GM12878 (cell line): Measurements from ENCODE around the gene DNAAF8. TPM values are rescaled to one million over a fixed set of nuclear protein-coding genes. Genes with fewer than 3 reads are reported as not detected.

Source experiments
- CBX3 ChIP-seq: fragments of 200-600 bp; sonication (generic); IDR thresholded peaks from 2 replicates; pipeline ENCODE4 v1.6.1; 2016; ENCODE audit warnings: low read depth, borderline replicate concordance
- MLLT1 ChIP-seq: fragments of 450-650 bp; IDR thresholded peaks from 2 replicates; pipeline ENCODE4 v1.6.1; 2016; ENCODE audit warnings: mild to moderate bottlenecking
- NKRF ChIP-seq: fragments of 450-650 bp; conservative IDR thresholded peaks from 2 replicates; pipeline ENCODE4 v1.6.1; 2017; ENCODE audit warnings: mild to moderate bottlenecking, moderate library complexity
- POLR2AphosphoS5 ChIP-seq: IDR thresholded peaks from 2 replicates; pipeline ENCODE4 v1.6.1; 2011; ENCODE audit warnings: mild to moderate bottlenecking, low read length, inconsistent platforms
- SMARCA5 ChIP-seq: fragments of 450-650 bp; IDR thresholded peaks from 2 replicates; pipeline ENCODE4 v1.6.1; 2017; ENCODE audit warnings: mild to moderate bottlenecking
- TCF12 ChIP-seq: IDR thresholded peaks from 2 replicates; pipeline ENCODE4 v1.6.1; 2011; ENCODE audit warnings: low read depth, mild to moderate bottlenecking, low read length
- TCF3 ChIP-seq: IDR thresholded peaks from 2 replicates; pipeline ENCODE4 v1.6.1; 2012; ENCODE audit warnings: low read depth, mild to moderate bottlenecking, low read length, borderline replicate concordance; ENCODE audit not compliant: insufficient read depth
- polyA plus RNA-seq, 11 experiments: library from polyadenylated mRNA; depleted of rRNA in 4 of 11; unstranded in 6 of 11; stranded (reverse) in 5 of 11; fragments of >200 nt; fragmentation: Nextera tagmentation in 4 of 11; fragmentation: Illumina TruSeq in 1 of 11; extraction: Ambion mirVana in 4 of 11; extraction: Trizol in 1 of 11; gene quantifications; 1 replicate in 1 of 11; 2 replicates in 10 of 11; pipeline versions ENCODE4 v1.2.1 to v1.2.3, GENCODE V29; 2011 to 2016; ENCODE audit warnings: inconsistent platforms in 2 of 11, missing spikeins in 2 of 11, low read depth in 1 of 11
- total RNA-seq, 4 experiments: library from RNA; depleted of rRNA in 3 of 4; stranded (reverse); fragments of >200 nt in 3 of 4; fragmentation: Illumina TruSeq in 1 of 4; extraction: Trizol in 1 of 4; gene quantifications; 2 replicates each; pipeline versions ENCODE4 v1.2.1 to v1.2.3, GENCODE V29; 2013 to 2021
- TF ChIP-seq, protein P1 (sequence below): fragments of 450-650 bp; IDR thresholded peaks from 2 replicates; pipeline ENCODE4 v1.6.1; 2017; ENCODE audit warnings: borderline replicate concordance

Gene DNAAF8
- total and polyA plus RNA-seq, 10 of the 15 experiments (the other 5 are each of a cell fraction or from before 2014, with no cell fraction given) = 0.01 to 0.78 (median 0.22) TPM; not detected in 2

GRCh38 chr16:4693956-4694641, 40.2 kb upstream of the DNAAF8 start (continued):
- TF ChIP-seq, protein P1, sequence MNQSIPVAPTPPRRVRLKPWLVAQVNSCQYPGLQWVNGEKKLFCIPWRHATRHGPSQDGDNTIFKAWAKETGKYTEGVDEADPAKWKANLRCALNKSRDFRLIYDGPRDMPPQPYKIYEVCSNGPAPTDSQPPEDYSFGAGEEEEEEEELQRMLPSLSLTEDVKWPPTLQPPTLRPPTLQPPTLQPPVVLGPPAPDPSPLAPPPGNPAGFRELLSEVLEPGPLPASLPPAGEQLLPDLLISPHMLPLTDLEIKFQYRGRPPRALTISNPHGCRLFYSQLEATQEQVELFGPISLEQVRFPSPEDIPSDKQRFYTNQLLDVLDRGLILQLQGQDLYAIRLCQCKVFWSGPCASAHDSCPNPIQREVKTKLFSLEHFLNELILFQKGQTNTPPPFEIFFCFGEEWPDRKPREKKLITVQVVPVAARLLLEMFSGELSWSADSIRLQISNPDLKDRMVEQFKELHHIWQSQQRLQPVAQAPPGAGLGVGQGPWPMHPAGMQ = no peak
- no peak for TF ChIP-seq MLLT1
- TF ChIP-seq NKRF = peak; percentile 47; the same call in 1 of the 2 replicates
- TF ChIP-seq SMARCA5 = no peak
- TF ChIP-seq POLR2AphosphoS5 = no peak
- TF ChIP-seq CBX3 = no peak
- TF ChIP-seq TCF3 = 0 out of 2 replicates have a peak, but pooled peaks have one; percentile 66
- peak; percentile 67 for TF ChIP-seq TCF12
